Sigmoid colon (tissue), 4 donors: Measurements from ENCODE around the gene BOLA1.

Experiments
- POLR2A ChIP-seq, 2 donors: fragments of 450-650 bp; IDR thresholded peaks; one replicate each; pipeline ENCODE4 v1.6.1; 2016; ENCODE audit warnings: antibody characterized with exemption in 2 of 2, mild to moderate bottlenecking in 2 of 2, moderate library complexity in 2 of 2
- POLR2AphosphoS5 ChIP-seq, 4 donors: sonication (generic); formaldehyde crosslinking; IDR thresholded peaks; one replicate each; pipeline ENCODE4 v1.6.1; 2017; ENCODE audit warnings: antibody characterized with exemption in 4 of 4
- TF ChIP-seq, protein P1 (sequence below), 4 experiments: fragments of 450-650 bp in 3 of 4; fragments of 200-600 bp in 1 of 4; IDR thresholded peaks; one replicate each; pipeline ENCODE4 v1.5.1; 2016 to 2019; ENCODE audit warnings: antibody characterized with exemption in 4 of 4, mild to moderate bottlenecking in 3 of 4, moderate library complexity in 2 of 4

DNA sequence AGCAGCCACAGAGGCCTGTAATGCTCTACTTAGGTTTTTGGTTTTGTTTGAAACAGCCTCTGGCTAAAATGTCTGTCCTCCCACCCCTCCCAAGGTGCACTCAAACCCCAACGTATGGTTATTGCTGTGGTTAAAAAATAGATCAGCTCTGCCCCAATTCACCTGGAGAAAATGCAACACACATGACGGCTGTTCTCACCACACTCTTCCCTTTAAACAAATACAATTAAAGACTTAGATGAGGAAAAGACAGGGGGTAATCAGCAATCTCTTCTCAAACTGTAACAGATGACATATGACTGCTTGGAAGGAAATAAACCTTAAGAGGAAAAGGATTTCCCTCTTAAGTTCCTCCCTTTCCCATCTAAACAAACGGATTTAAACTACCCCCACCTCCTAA, 43.5 kb downstream of the BOLA1 start:
- no peak for TF ChIP-seq POLR2AphosphoS5 (IDR thresholded peaks at IDR 0.05)
- no peak for TF ChIP-seq POLR2A (IDR thresholded peaks at IDR 0.05)
- TF ChIP-seq, protein P1, sequence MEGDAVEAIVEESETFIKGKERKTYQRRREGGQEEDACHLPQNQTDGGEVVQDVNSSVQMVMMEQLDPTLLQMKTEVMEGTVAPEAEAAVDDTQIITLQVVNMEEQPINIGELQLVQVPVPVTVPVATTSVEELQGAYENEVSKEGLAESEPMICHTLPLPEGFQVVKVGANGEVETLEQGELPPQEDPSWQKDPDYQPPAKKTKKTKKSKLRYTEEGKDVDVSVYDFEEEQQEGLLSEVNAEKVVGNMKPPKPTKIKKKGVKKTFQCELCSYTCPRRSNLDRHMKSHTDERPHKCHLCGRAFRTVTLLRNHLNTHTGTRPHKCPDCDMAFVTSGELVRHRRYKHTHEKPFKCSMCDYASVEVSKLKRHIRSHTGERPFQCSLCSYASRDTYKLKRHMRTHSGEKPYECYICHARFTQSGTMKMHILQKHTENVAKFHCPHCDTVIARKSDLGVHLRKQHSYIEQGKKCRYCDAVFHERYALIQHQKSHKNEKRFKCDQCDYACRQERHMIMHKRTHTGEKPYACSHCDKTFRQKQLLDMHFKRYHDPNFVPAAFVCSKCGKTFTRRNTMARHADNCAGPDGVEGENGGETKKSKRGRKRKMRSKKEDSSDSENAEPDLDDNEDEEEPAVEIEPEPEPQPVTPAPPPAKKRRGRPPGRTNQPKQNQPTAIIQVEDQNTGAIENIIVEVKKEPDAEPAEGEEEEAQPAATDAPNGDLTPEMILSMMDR (IDR thresholded peaks at IDR 0.05) = no peak
